ENCODE results near the gene SPATA32. TPM values are rescaled to one million over a fixed set of nuclear protein-coding genes. Genes with fewer than 3 reads are reported as not detected.

The SPATA32 gene
- total RNA-seq, 2 donors from 2014 or later, result 3.2 TPM; not detected in 1

DNA sequence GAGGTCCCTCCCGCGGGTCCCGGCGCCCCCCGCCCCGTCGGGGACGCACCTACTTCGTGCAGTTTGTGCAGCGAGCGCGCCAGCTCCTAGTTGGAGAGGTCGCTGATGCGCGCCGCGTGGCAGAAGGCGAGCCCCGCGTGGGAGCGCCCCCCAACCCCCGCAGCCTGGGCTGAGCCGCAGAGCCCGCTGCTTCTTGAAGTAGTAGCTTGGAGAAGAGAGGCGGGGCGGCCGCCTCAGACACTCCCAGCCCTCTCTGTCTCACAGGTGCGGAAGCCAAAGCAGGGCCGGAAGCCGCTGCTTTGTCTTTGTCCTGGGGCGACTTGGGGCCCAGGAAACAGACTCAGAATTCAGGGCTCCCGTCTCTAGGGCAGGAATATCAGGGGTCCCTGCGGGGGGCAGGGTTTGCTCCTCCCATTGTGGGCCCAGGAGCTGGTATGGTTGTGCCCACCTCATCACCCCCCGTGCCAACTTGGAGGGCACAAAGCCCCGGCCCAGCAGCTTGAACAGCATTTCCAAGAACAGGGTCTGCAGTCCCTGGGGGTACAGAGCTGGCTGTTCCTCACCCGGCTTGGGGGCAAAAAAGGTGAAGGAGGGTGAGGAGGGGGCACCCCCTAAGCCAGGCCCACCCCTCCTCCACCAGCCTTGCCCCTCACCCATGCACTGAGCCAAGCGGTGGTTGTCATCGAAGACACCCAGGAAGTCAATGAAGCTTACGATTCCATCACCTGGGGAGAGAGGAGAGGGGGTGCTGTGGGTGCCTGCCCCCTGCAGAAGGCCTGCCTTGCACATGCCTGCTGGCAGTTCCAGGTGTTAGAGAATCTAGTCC is 13.5 kb downstream of the SPATA32 start:
- 14% methylated on average over 37 of the region's 39 CpGs for WGBS
- peak overlapping the region; percentile 92 to 95 for H3K27ac ChIP-seq
- peak; percentile 51 for DNase-seq (ENCODE audit: low spot score)
- no peaks in the 10 kb centered on the region for H3K9me3 ChIP-seq
- no peaks in the 10 kb centered on the region for H3K36me3 ChIP-seq
- no peaks in the 10 kb centered on the region for H3K27me3 ChIP-seq (replicated peaks; ENCODE audit: insufficient read depth)
- intact Hi-C loops (cut with DNase I), result no loop called here
- peak overlapping the region; percentile 61 to 63 for H3K4me3 ChIP-seq
- TF ChIP-seq POLR2AphosphoS5 (IDR thresholded peaks at IDR 0.05), result no peak
- no peak for TF ChIP-seq POLR2A (IDR thresholded peaks at IDR 0.05)
- TF ChIP-seq, protein P1, sequence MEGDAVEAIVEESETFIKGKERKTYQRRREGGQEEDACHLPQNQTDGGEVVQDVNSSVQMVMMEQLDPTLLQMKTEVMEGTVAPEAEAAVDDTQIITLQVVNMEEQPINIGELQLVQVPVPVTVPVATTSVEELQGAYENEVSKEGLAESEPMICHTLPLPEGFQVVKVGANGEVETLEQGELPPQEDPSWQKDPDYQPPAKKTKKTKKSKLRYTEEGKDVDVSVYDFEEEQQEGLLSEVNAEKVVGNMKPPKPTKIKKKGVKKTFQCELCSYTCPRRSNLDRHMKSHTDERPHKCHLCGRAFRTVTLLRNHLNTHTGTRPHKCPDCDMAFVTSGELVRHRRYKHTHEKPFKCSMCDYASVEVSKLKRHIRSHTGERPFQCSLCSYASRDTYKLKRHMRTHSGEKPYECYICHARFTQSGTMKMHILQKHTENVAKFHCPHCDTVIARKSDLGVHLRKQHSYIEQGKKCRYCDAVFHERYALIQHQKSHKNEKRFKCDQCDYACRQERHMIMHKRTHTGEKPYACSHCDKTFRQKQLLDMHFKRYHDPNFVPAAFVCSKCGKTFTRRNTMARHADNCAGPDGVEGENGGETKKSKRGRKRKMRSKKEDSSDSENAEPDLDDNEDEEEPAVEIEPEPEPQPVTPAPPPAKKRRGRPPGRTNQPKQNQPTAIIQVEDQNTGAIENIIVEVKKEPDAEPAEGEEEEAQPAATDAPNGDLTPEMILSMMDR (IDR thresholded peaks at IDR 0.05), result no peak
- peaks cover 4% of the 10 kb centered on the region for H3K4me1 ChIP-seq (replicated peaks)

DNA sequence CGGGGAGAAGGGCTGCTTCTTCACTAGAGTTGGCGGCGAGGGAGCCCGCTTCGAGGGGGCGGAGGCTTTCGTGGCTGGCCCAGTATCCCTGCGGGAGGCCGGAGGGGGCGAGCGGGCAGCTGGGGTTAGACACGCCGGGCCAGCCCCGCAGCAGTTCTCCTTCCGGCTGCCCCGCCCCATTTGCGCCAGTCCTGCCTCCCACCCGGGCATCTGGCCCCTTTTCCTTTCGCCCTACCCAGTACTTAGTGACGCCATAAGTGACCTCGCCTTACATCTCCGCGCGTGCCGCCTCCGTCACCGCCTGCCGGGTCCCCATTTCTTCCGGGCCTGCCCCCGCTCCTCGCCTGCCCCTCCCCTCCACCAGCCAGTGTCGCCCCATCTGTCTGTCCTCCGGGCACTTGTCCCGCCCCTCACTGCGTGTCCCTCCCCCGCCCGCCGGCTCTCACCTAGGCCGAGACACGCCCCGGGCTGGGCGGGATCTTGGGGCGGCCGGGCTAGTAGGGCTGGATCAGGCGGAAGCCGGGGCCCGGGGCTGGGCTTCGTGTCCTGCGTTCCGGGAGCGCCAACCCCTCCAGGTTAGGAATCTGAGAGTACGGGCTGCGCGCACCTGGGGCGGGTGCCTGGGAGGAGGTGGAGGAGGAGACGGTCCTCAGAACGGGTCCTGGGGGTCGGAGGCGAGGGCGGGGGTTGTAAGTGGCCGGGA is 14.3 kb downstream of the SPATA32 start:
- Histone ChIP-seq H3K4me3 (peak overlapping the region; percentile 61 to 63), H3K4me1 (replicated peaks) (peaks cover 4% of the 10 kb centered on the region), H3K36me3 (no peaks in the 10 kb centered on the region), H3K27me3 (replicated peaks; ENCODE audit: insufficient read depth) (no peaks in the 10 kb centered on the region), H3K27ac (peak overlapping the region; percentile 92 to 95), H3K9me3 (no peaks in the 10 kb centered on the region)
- WGBS, result under 1% methylated on average over 54 of the region's 61 CpGs
- peak; percentile 97 for DNase-seq (ENCODE audit: low spot score)
- TF ChIP-seq, protein P1 (IDR thresholded peaks at IDR 0.05), result no peak
- TF ChIP-seq POLR2A (IDR thresholded peaks at IDR 0.05) (peak; percentile 92), POLR2AphosphoS5 (IDR thresholded peaks at IDR 0.05) (peak; percentile 90)
- intact Hi-C loops (cut with DNase I), result no loop called here

DNA sequence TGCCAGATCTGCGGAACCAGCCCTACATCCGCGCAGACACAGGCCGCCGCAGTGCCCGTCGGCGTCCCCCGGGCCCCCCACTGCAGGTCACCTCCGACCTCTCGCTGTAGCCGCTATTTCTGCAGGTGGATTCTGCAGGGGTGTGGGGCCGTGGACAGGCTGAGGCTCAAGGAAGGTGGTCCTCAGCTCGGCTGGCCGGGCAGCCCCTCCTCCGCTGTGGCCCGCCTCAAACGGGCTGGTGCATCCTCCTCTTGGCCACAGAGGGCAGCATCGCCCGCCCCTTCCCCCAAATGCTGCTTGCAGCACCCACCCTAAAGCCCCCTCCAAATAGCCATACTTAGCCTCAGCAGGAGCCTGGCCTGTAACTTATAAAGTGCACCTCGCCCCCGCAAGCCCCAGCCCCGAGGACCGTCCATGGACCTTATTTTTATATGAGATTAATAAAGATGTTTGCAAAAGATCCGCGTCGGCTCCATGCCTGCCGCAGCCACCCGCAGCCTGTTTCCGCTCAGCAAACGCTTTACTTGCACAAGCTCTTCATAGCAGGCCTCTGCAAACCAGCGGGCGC is 14.9 kb downstream of the SPATA32 start:
- intact Hi-C loops (cut with DNase I), result no loop called here
- Histone ChIP-seq H3K27me3 (replicated peaks; ENCODE audit: insufficient read depth) (no peaks in the 10 kb centered on the region), H3K9me3 (no peaks in the 10 kb centered on the region), H3K4me3 (peak overlapping the region; percentile 61 to 63), H3K4me1 (replicated peaks) (peaks cover 4% of the 10 kb centered on the region), H3K27ac (peak overlapping the region; percentile 92 to 95), H3K36me3 (no peaks in the 10 kb centered on the region)
- TF ChIP-seq, protein P1 (IDR thresholded peaks at IDR 0.05), result peak in 3 of 4 experiments; percentile 38 to 53 (median 51)
- TF ChIP-seq POLR2AphosphoS5 (IDR thresholded peaks at IDR 0.05), result no peak
- 10% methylated on average over 19 of the region's 33 CpGs for whole genome bisulfite sequencing
- no peak for DNase-seq (ENCODE audit: low spot score)

DNA sequence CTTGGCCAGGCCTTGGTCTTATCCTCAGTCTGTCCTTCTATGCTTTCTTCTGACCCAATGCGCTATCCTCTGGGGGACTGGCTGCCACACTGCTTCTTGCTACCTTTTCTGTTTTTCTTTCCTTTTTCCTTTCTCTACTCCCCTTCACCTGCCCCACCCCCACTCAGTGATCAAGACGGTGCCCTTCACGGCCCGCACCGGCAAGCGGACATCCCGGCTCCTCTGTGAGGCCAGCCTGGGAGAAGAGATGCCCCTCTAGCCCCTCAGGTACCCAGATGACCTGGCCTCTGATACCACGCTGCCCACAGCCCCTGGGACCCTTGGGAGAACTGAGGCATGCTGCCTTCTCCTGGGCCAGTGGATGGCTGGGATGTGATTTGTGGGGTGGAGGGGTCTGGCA is 15.6 kb downstream of the SPATA32 start:
- 77% methylated on average over 8 of the region's 8 CpGs for WGBS
- Histone ChIP-seq H3K36me3 (no peaks in the 10 kb centered on the region), H3K4me3 (peak overlapping the region in 1 of 2 donors; percentile 61), H3K27ac (peak overlapping the region; percentile 92 to 95), H3K27me3 (replicated peaks; ENCODE audit: insufficient read depth) (no peaks in the 10 kb centered on the region), H3K4me1 (replicated peaks) (peaks cover 5% of the 10 kb centered on the region), H3K9me3 (no peaks in the 10 kb centered on the region)
- TF ChIP-seq, protein P1 (IDR thresholded peaks at IDR 0.05), result no peak
- intact Hi-C loops (cut with DNase I), result no loop called here
- no peak for DNase-seq (ENCODE audit: low spot score)
